Jurkat, Clone E6-1 (cell line): ENCODE results near the gene CDH4.

Source experiments
- DNase-seq: peaks from one replicate; pipeline ENCODE4 v3.0.0-alpha.2; 2011; ENCODE audit warnings: low read depth, low spot score
- H3K4me3 ChIP-seq: 2 replicates; pipeline ENCODE4 v1.5.1; 2011; ENCODE audit warnings: mild to moderate bottlenecking, low read length, control low read depth, moderate library complexity

Gene CDH4

GRCh38 chr20:61880706-61881105, 628.6 kb downstream of the CDH4 start:
- no peak for DNase-seq
- H3K4me3 ChIP-seq: no peak overlapping the region

- DNase-seq: no peak
- no peak overlapping the region for H3K4me3 ChIP-seq
These were observed 629.4 kb downstream of the CDH4 start for GRCh38 chr20:61881416-61881815.

GRCh38 chr20:61881861-61882260, 629.8 kb downstream of the CDH4 start:
- no peak overlapping the region for H3K4me3 ChIP-seq
- no peak for DNase-seq

- no peak overlapping the region for H3K4me3 ChIP-seq
These were observed 630.9 kb downstream of the CDH4 start for GRCh38 chr20:61882716-61883615.

GRCh38 chr20:61883857-61884393, 631.9 kb downstream of the CDH4 start:
- no peak for DNase-seq
- H3K4me3 ChIP-seq: no peak overlapping the region

More at GRCh38 chr20:61882716-61883615, 630.9 kb downstream of the CDH4 start:
- DNase-seq: no peak

- H3K4me3 ChIP-seq: no peak overlapping the region
- DNase-seq: no peak
These were observed 632.7 kb downstream of the CDH4 start for GRCh38 chr20:61884571-61885389.

- H3K4me3 ChIP-seq: no peak overlapping the region
- no peak for DNase-seq
These were observed 634.0 kb downstream of the CDH4 start for GRCh38 chr20:61885759-61886715.

- H3K4me3 ChIP-seq: no peak overlapping the region
- peak; percentile 70 for DNase-seq
These were observed 634.9 kb downstream of the CDH4 start for GRCh38 chr20:61886721-61887595.

- DNase-seq: no peak
- H3K4me3 ChIP-seq: no peak overlapping the region
These were observed 635.6 kb downstream of the CDH4 start for GRCh38 chr20:61887596-61888093.

- DNase-seq: no peak
- no peak overlapping the region for H3K4me3 ChIP-seq
These were observed 636.2 kb downstream of the CDH4 start for GRCh38 chr20:61888101-61888865.

GRCh38 chr20:61889659-61890058, 637.6 kb downstream of the CDH4 start:
- H3K4me3 ChIP-seq: no peak overlapping the region
- no peak for DNase-seq

- H3K4me3 ChIP-seq: no peak overlapping the region
- no peak for DNase-seq
These were observed 638.1 kb downstream of the CDH4 start for GRCh38 chr20:61890210-61890609.

GRCh38 chr20:61891476-61891875, 639.4 kb downstream of the CDH4 start:
- no peak overlapping the region for H3K4me3 ChIP-seq
- DNase-seq: no peak

- no peak overlapping the region for H3K4me3 ChIP-seq
- no peak for DNase-seq
These were observed 640.0 kb downstream of the CDH4 start for GRCh38 chr20:61891916-61892649.

GRCh38 chr20:61895016-61895415, 643.0 kb downstream of the CDH4 start:
- H3K4me3 ChIP-seq: no peak overlapping the region
- no peak for DNase-seq

GRCh38 chr20:61895686-61896057, 643.6 kb downstream of the CDH4 start:
- H3K4me3 ChIP-seq: no peak overlapping the region
- DNase-seq: no peak
